ENCODE results near the gene SEMA3B. TPM values are rescaled to one million over a fixed set of nuclear protein-coding genes. Genes with fewer than 3 reads are reported as not detected.

SEMA3B gene
- total and polyA plus RNA-seq, 9 of the 15 experiments (the other 6 are each of a cell fraction or from before 2014, with no cell fraction given) = 0.03 to 1.8 (median 0.55) TPM; not detected in 1

DNA sequence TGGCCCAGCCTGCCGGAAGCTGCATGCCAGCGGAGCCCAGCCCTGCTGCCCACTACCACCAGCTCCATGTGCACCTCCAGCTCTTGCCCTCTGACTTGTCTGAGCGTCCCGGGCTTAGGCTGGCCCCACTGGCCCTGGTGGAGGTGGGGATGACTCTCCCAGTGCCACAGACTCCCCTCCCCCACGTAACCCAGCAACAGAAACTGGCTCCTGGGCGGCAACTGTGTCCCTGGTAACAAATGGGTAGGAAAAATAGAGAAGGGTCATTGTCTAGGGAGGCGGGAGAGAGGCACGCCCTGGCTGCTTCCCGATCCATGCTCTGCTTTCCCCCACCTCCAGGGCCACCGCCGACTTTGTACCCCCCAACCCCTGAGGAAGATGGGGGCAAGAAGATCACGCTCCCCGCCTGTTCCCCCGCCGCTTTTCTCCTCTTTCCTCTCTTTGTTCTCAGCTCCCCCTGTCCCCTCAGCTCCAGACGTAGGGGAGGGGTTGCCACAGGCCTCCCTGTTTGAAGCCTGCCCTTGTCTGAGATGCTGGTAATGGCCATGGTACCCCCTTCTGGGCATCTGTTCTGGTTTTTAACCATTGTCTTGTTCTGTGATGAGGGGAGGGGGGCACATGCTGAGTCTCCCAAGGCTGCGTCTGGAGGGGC is 10.8 kb upstream of the SEMA3B start:
- ATAC-seq = no peak

More for the DNA sequence above, 10.8 kb upstream of the SEMA3B start:
- WGBS (ENCODE audit: insufficient coverage, low coverage, missing lambda C conversion rate) = 97% methylated on average over 7 of the region's 17 CpGs
- H3K4me1 ChIP-seq (replicated peaks in 1 of 2; ENCODE audit: control insufficient read depth in 2 of 2, insufficient read depth in 2 of 2, low read length in 2 of 2) = peaks cover 3 to 27% of the 10 kb centered on the region in 2 experiments; a peak in 4 of 5 replicates
- no peak overlapping the region; a peak in 1 of 4 replicates for H3K9ac ChIP-seq (ENCODE audit: insufficient read depth in 1 of 2, low read depth in 2 of 2, low read length in 2 of 2)
- H3K79me2 ChIP-seq (ENCODE audit: control insufficient read depth, insufficient read depth, low read length) = peaks cover 3% of the 10 kb centered on the region; the same call in 1 of the 3 replicates
- DNase-seq (ENCODE audit: extremely low read depth in 1 of 4, low spot score in 3 of 4) (no peak), FAIRE-seq (no peak)
- intact Hi-C loops (cut with micrococcal nuclease) = no loop called here
- H3K4me3 ChIP-seq = no peak overlapping the region
- H2AFZ ChIP-seq (ENCODE audit: low read depth, low read length) = no peak overlapping the region
- ChIA-PET CTCF (ENCODE audit: low intra/inter-chr PET ratio) (no interaction called here), POLR2A (no interaction called here)
- H3K4me2 ChIP-seq (ENCODE audit: insufficient read depth, low read length) = no peak overlapping the region
- H3K27me3 ChIP-seq (ENCODE audit: control insufficient read depth in 2 of 2, insufficient read depth in 2 of 2, low read length in 2 of 2) = no peaks in the 10 kb centered on the region
- H3K36me3 ChIP-seq (ENCODE audit: control insufficient read depth, insufficient read depth, low read length) = peaks cover 26% of the 10 kb centered on the region; the same call in 2 of the 3 replicates
- no peak overlapping the region for H3K27ac ChIP-seq (ENCODE audit: extremely low read depth, low read depth, low read length)
- no TSS peak for BruUV-seq (replicated peaks)
- in situ Hi-C loops (cut with MboI) = no loop called here
- TF ChIP-seq PYGO2 (tag; IDR thresholded peaks at IDR 0.05) = no peak
- TF ChIP-seq NR2C2 (CRISPR knock-in tag; IDR thresholded peaks at IDR 0.05) = no peak
- no peak for TF ChIP-seq NR2C2 (tag; IDR thresholded peaks at IDR 0.05)
- no peak for TF ChIP-seq ZMIZ1 (IDR thresholded peaks at IDR 0.05; ENCODE audit: low read depth in 2 of 2, low read length in 2 of 2)
- no peak for TF ChIP-seq ZNF217 (CRISPR knock-in tag; IDR thresholded peaks at IDR 0.05)
- no peak for TF ChIP-seq HLTF (IDR thresholded peaks at IDR 0.05)
- no peak for TF ChIP-seq KDM2B (CRISPR knock-in tag; IDR thresholded peaks at IDR 0.05)
- no peak for TF ChIP-seq NFIX (CRISPR knock-in tag; IDR thresholded peaks at IDR 0.05; ENCODE audit: low read depth)
- TF ChIP-seq CCNT2 (IDR thresholded peaks at IDR 0.05; ENCODE audit: borderline replicate concordance, extremely low read depth, insufficient read length, low read depth, low read length) = no peak
- TF ChIP-seq CBFA2T3 (IDR thresholded peaks at IDR 0.05) = no peak
- no peak for TF ChIP-seq ZHX1 (conservative IDR thresholded peaks at IDR 0.05; ENCODE audit: low read length)
- H3K9me1 ChIP-seq (ENCODE audit: control insufficient read depth, insufficient read depth, low read length) = no peaks in the 10 kb centered on the region
- H3K9me3 ChIP-seq (replicated peaks; ENCODE audit: control insufficient read depth, insufficient read depth, low read depth, low read length) = peaks cover 4% of the 10 kb centered on the region; the same call in 1 of the 2 replicates
- H4K20me1 ChIP-seq (replicated peaks; ENCODE audit: control insufficient read depth, insufficient read depth, low read length) = no peaks in the 10 kb centered on the region
